ENCODE data around the gene PKN2.
"Not testable (repeated sequence)": the region's sequence is repeated elsewhere in the genome, so short reads cannot be mapped to it uniquely, and the experiment has no call there.

DNA sequence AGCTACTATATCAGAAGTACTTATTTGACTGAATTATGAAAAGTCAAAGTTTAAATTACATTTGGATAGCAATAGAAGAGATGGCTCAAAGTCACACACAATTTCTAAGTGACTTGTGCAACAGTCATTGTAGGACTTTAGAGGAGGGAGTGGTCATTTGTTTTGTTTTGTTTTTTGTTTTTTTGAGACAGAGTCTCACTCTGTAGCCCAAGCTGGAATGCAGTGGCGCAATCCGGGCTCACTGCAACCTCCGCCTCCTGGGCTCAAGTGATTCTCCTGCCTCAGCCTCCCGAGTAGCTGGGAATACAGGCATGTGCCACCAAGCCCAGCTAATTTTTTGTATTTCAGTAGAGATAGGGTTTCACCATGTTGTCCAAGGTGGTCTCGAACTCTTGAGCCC lies 17.7 kb downstream of the PKN2 start:
- TF ChIP-seq, protein P1, sequence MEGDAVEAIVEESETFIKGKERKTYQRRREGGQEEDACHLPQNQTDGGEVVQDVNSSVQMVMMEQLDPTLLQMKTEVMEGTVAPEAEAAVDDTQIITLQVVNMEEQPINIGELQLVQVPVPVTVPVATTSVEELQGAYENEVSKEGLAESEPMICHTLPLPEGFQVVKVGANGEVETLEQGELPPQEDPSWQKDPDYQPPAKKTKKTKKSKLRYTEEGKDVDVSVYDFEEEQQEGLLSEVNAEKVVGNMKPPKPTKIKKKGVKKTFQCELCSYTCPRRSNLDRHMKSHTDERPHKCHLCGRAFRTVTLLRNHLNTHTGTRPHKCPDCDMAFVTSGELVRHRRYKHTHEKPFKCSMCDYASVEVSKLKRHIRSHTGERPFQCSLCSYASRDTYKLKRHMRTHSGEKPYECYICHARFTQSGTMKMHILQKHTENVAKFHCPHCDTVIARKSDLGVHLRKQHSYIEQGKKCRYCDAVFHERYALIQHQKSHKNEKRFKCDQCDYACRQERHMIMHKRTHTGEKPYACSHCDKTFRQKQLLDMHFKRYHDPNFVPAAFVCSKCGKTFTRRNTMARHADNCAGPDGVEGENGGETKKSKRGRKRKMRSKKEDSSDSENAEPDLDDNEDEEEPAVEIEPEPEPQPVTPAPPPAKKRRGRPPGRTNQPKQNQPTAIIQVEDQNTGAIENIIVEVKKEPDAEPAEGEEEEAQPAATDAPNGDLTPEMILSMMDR (conservative IDR thresholded peaks at IDR 0.05; ENCODE audit: low read depth in 2 of 2), result not testable (repeated sequence)
- not testable (repeated sequence) for TF ChIP-seq EZH2 (IDR thresholded peaks at IDR 0.05; ENCODE audit: low read depth, unreplicated experiment); POLR2AphosphoS5 (IDR thresholded peaks at IDR 0.05; ENCODE audit: low read depth); JUNB (IDR thresholded peaks at IDR 0.05; ENCODE audit: unreplicated experiment); ZNF114 (CRISPR knock-in tag; IDR thresholded peaks at IDR 0.05); CREB1 (CRISPR knock-in tag; IDR thresholded peaks at IDR 0.05; ENCODE audit: low read depth); EZH2phosphoT487 (IDR thresholded peaks at IDR 0.05; ENCODE audit: unreplicated experiment); ZNF331 (CRISPR knock-in tag; IDR thresholded peaks at IDR 0.05; ENCODE audit: low read depth)
- TF ChIP-seq, protein P2, sequence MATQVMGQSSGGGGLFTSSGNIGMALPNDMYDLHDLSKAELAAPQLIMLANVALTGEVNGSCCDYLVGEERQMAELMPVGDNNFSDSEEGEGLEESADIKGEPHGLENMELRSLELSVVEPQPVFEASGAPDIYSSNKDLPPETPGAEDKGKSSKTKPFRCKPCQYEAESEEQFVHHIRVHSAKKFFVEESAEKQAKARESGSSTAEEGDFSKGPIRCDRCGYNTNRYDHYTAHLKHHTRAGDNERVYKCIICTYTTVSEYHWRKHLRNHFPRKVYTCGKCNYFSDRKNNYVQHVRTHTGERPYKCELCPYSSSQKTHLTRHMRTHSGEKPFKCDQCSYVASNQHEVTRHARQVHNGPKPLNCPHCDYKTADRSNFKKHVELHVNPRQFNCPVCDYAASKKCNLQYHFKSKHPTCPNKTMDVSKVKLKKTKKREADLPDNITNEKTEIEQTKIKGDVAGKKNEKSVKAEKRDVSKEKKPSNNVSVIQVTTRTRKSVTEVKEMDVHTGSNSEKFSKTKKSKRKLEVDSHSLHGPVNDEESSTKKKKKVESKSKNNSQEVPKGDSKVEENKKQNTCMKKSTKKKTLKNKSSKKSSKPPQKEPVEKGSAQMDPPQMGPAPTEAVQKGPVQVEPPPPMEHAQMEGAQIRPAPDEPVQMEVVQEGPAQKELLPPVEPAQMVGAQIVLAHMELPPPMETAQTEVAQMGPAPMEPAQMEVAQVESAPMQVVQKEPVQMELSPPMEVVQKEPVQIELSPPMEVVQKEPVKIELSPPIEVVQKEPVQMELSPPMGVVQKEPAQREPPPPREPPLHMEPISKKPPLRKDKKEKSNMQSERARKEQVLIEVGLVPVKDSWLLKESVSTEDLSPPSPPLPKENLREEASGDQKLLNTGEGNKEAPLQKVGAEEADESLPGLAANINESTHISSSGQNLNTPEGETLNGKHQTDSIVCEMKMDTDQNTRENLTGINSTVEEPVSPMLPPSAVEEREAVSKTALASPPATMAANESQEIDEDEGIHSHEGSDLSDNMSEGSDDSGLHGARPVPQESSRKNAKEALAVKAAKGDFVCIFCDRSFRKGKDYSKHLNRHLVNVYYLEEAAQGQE (IDR thresholded peaks at IDR 0.05; ENCODE audit: unreplicated experiment), result not testable (repeated sequence)
- TF ChIP-seq, protein P3, sequence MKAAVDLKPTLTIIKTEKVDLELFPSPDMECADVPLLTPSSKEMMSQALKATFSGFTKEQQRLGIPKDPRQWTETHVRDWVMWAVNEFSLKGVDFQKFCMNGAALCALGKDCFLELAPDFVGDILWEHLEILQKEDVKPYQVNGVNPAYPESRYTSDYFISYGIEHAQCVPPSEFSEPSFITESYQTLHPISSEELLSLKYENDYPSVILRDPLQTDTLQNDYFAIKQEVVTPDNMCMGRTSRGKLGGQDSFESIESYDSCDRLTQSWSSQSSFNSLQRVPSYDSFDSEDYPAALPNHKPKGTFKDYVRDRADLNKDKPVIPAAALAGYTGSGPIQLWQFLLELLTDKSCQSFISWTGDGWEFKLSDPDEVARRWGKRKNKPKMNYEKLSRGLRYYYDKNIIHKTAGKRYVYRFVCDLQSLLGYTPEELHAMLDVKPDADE (IDR thresholded peaks at IDR 0.05), result not testable (repeated sequence)

Data from GM23338 (cell line).